CD1c-positive myeloid dendritic cell (primary cell): ENCODE measurements around the gene VWA3A.

Experiments
- DNase-seq: peaks from one replicate; pipeline ENCODE4 v3.0.0-alpha.2; 2016; ENCODE audit errors: extremely low spot score

Gene VWA3A

GRCh38 chr16:22203091-22203490, 110.8 kb downstream of the VWA3A start:
- no peak for DNase-seq

- DNase-seq, result no peak
Measured at GRCh38 chr16:22204091-22204655, 111.8 kb downstream of the VWA3A start.

- no peak for DNase-seq
Measured at GRCh38 chr16:22205577-22206012, 113.3 kb downstream of the VWA3A start.

GRCh38 chr16:22206013-22206841, 113.9 kb downstream of the VWA3A start, which contains the start of gene EEF2K:
Gene EEF2K, plus strand, starts transcription at chr16:22206278. Its CDS starts 19,452 bp downstream, at chr16:22225730.
- peak; percentile 91 for DNase-seq
